HepG2 (cell line): ENCODE measurements around the gene POLA2. TPM values are rescaled to one million over a fixed set of nuclear protein-coding genes. Genes with fewer than 3 reads are reported as not detected.
A peak's percentile ranks its signal among the peaks of the same experiment; 100 is the strongest.

Source experiments
- ARNTL ChIP-seq: sonication (generic); formaldehyde crosslinking; IDR thresholded peaks from 2 replicates; pipeline ENCODE4 v1.4.0; 2020; ENCODE audit warnings: mild to moderate bottlenecking, missing genetic modification reagents
- BRCA1 ChIP-seq: sonication (generic); formaldehyde crosslinking; IDR thresholded peaks from 2 replicates; pipeline ENCODE4 v1.4.0; 2020; ENCODE audit warnings: missing genetic modification reagents
- CENPX ChIP-seq: sonication (generic); formaldehyde crosslinking; IDR thresholded peaks from 2 replicates; pipeline ENCODE4 v1.9.0; 2021; ENCODE audit warnings: mild to moderate bottlenecking, missing genetic modification reagents, moderate library complexity
- KDM4B ChIP-seq: sonication (generic); formaldehyde crosslinking; IDR thresholded peaks from 2 replicates; pipeline ENCODE4 v1.4.0; 2020; ENCODE audit warnings: missing genetic modification reagents
- NR1H2 ChIP-seq: sonication (generic); formaldehyde crosslinking; IDR thresholded peaks from 2 replicates; pipeline ENCODE4 v1.8.1; 2022; ENCODE audit warnings: low read depth, missing genetic modification reagents, borderline replicate concordance
- RCOR2 ChIP-seq: IDR thresholded peaks from 2 replicates; pipeline ENCODE4 v1.6.1; 2016; ENCODE audit warnings: missing biosample characterization, missing genetic modification reagents
- ZFP90 ChIP-seq: sonication (generic); formaldehyde crosslinking; IDR thresholded peaks from 2 replicates; pipeline ENCODE4 v1.8.0; 2022; ENCODE audit warnings: missing genetic modification reagents, mild to moderate bottlenecking, inconsistent platforms, borderline replicate concordance
- ZHX2 ChIP-seq, 2 experiments: sonication (generic) in 1 of 2; formaldehyde crosslinking in 1 of 2; IDR thresholded peaks; 2 replicates each; pipeline versions ENCODE4 v1.6.1 to v1.9.0; 2014 to 2022; ENCODE audit warnings: antibody characterized with exemption in 1 of 2, borderline replicate concordance in 1 of 2, inconsistent platforms in 1 of 2, low read depth in 1 of 2, missing genetic modification reagents in 1 of 2
- ZNF296 ChIP-seq: sonication (generic); formaldehyde crosslinking; conservative IDR thresholded peaks from 2 replicates; pipeline ENCODE4 v1.5.0; 2020; ENCODE audit warnings: mild to moderate bottlenecking, missing genetic modification reagents
- ZNF777 ChIP-seq: sonication (generic); formaldehyde crosslinking; IDR thresholded peaks from 2 replicates; pipeline ENCODE4 v1.4.0; 2020; ENCODE audit warnings: missing genetic modification reagents
- ZSCAN21 ChIP-seq: sonication (generic); formaldehyde crosslinking; IDR thresholded peaks from 2 replicates; pipeline ENCODE4 v1.8.0; 2022; ENCODE audit warnings: mild to moderate bottlenecking, missing genetic modification reagents, moderate library complexity, borderline replicate concordance
- polyA plus RNA-seq, 8 experiments: library from polyadenylated mRNA; depleted of rRNA in 3 of 8; stranded (reverse) in 7 of 8; unstranded in 1 of 8; fragments of >200 nt; fragmentation: Illumina TruSeq in 4 of 8; extraction: Trizol in 4 of 8; gene quantifications; 2 replicates each; pipeline versions ENCODE4 v1.2.1 to v1.2.3, GENCODE V29; 2011 to 2016; ENCODE audit warnings: low read depth in 4 of 8, missing spikeins in 1 of 8, mixed read lengths in 1 of 8; ENCODE audit not compliant: insufficient read depth in 1 of 8
- total RNA-seq, 5 experiments: library from RNA; depleted of rRNA; stranded (reverse); fragments of >200 nt; fragmentation: Illumina TruSeq; extraction: Trizol; gene quantifications; 2 replicates each; pipeline ENCODE4 v1.2.3, GENCODE V29; 2016; ENCODE audit warnings: low read depth in 1 of 5
- TF ChIP-seq, protein P1 (sequence below): sonication (generic); formaldehyde crosslinking; IDR thresholded peaks from 2 replicates; pipeline ENCODE4 v1.4.0; 2020; ENCODE audit warnings: missing genetic modification reagents

The POLA2 gene
- total and polyA plus RNA-seq, 2 of the 13 experiments (the other 11 are each of a cell fraction or from before 2014, with no cell fraction given) = 9.7 to 15.6 TPM

- TF ChIP-seq ZHX2 (IDR thresholded peaks at IDR 0.05; ENCODE audit: low read depth) = no peak
- TF ChIP-seq ZHX2 (CRISPR knock-in tag; IDR thresholded peaks at IDR 0.05; ENCODE audit: borderline replicate concordance) = no peak
- TF ChIP-seq NR1H2 (CRISPR knock-in tag) = no peak
- no peak for TF ChIP-seq RCOR2 (CRISPR knock-in tag)
- TF ChIP-seq ZNF777 (CRISPR knock-in tag) = peak; percentile 77
- TF ChIP-seq, protein P1, sequence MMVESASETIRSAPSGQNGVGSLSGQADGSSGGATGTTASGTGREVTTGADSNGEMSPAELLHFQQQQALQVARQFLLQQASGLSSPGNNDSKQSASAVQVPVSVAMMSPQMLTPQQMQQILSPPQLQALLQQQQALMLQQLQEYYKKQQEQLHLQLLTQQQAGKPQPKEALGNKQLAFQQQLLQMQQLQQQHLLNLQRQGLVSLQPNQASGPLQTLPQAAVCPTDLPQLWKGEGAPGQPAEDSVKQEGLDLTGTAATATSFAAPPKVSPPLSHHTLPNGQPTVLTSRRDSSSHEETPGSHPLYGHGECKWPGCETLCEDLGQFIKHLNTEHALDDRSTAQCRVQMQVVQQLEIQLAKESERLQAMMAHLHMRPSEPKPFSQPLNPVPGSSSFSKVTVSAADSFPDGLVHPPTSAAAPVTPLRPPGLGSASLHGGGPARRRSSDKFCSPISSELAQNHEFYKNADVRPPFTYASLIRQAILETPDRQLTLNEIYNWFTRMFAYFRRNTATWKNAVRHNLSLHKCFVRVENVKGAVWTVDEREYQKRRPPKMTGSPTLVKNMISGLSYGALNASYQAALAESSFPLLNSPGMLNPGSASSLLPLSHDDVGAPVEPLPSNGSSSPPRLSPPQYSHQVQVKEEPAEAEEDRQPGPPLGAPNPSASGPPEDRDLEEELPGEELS (CRISPR knock-in tag) = 0 out of 2 replicates have a peak, but pooled peaks have one; percentile 22
- TF ChIP-seq CENPX = no peak
- TF ChIP-seq ARNTL (CRISPR knock-in tag) = no peak
- TF ChIP-seq ZNF296 (CRISPR knock-in tag) = 0 out of 2 replicates have a peak, but pooled peaks have one; percentile 21
- TF ChIP-seq ZFP90 = 0 out of 2 replicates have a peak, but pooled peaks have one; percentile 24
- no peak for TF ChIP-seq KDM4B (CRISPR knock-in tag)
- peak; percentile 57; the same call in 1 of the 2 replicates for TF ChIP-seq ZSCAN21 (CRISPR knock-in tag)
- TF ChIP-seq BRCA1 (CRISPR knock-in tag) = 0 out of 2 replicates have a peak, but pooled peaks have one; percentile 53
Measured at GRCh38 chr11:65314501-65315203, 52.9 kb downstream of the POLA2 start, which contains the start of gene CDC42EP2 (continued).
